Activated CD4-positive, alpha-beta T cell treated with anti-CD3 and anti-CD28 coated beads for 24 hours (primary cell): Measurements from ENCODE around the gene PADI4.
A peak's percentile ranks its signal among the peaks of the same experiment; 100 is the strongest.
"Not testable (repeated sequence)": the region's sequence is repeated elsewhere in the genome, so short reads cannot be mapped to it uniquely, and the experiment has no call there.

Experiments
- DNase-seq, 2 donors: peaks; one replicate each; pipeline ENCODE4 v3.0.0-alpha.2; 2020; ENCODE audit warnings: low read depth in 2 of 2

Gene PADI4

GRCh38 chr1:17313530-17314309 is 5.7 kb downstream of the PADI4 start:
- no peak for DNase-seq

GRCh38 chr1:17314491-17314971 is 6.5 kb downstream of the PADI4 start:
- DNase-seq, result no peak

- no peak for DNase-seq
Observed at GRCh38 chr1:17315542-17316130, 7.6 kb downstream of the PADI4 start.

GRCh38 chr1:17316704-17317103 is 8.7 kb downstream of the PADI4 start:
- no peak for DNase-seq

GRCh38 chr1:17318262-17318661 is 10.3 kb downstream of the PADI4 start:
- DNase-seq, result no peak

- DNase-seq, result no peak
Observed at GRCh38 chr1:17319561-17320350, 11.8 kb downstream of the PADI4 start.

GRCh38 chr1:17321857-17322390 is 13.9 kb downstream of the PADI4 start:
- DNase-seq, result not testable (repeated sequence)

- DNase-seq, result no peak
Observed at GRCh38 chr1:17328855-17329254, 20.9 kb downstream of the PADI4 start.

- no peak for DNase-seq
Observed at GRCh38 chr1:17329610-17330009, 21.6 kb downstream of the PADI4 start.

DNA sequence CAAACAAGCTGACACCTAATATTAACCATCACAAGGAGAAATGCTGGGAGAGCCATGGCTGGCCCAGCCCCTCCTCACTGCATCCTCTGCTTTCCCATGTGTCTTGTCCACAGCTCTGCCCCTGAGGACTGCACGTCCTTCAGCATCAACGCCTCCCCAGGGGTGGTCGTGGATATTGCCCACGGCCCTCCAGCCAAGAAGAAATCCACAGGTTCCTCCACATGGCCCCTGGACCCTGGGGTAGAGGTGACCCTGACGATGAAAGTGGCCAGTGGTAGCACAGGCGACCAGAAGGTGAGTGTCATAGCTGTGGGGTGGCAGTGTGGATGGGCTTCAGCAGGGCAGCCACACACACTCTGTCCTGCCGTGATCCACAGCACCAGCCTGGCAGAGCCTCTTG is 22.9 kb downstream of the PADI4 start:
- DNase-seq, result no peak

- DNase-seq, result no peak
Observed at GRCh38 chr1:17333081-17333480, 25.1 kb downstream of the PADI4 start.

GRCh38 chr1:17335821-17336710 is 28.1 kb downstream of the PADI4 start:
- DNase-seq, result peak; percentile 53 to 64

- no peak for DNase-seq
Observed at GRCh38 chr1:17338706-17339493, 30.9 kb downstream of the PADI4 start.

GRCh38 chr1:17339521-17339920 is 31.5 kb downstream of the PADI4 start:
- DNase-seq, result no peak

- no peak for DNase-seq
Observed at GRCh38 chr1:17340358-17340757, 32.4 kb downstream of the PADI4 start.

DNA sequence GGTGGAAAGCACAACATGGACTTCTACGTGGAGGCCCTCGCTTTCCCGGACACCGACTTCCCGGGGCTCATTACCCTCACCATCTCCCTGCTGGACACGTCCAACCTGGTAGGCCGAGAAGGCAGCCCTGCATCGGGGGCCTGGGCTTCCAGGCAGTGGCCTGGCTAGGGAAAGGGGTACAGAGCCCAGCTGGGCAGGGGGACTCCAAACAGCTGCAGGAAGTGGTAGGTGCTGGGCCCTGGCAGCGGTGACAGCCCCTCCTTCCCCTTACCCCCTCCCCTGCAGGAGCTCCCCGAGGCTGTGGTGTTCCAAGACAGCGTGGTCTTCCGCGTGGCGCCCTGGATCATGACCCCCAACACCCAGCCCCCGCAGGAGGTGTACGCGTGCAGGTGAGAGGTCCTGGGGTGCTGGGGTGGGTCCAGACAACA is 34.0 kb downstream of the PADI4 start:
- DNase-seq, result no peak

- not testable (repeated sequence) for DNase-seq
Observed at GRCh38 chr1:17345506-17345905, 37.5 kb downstream of the PADI4 start.

- no peak for DNase-seq
Observed at GRCh38 chr1:17346046-17346789, 38.2 kb downstream of the PADI4 start.

DNA sequence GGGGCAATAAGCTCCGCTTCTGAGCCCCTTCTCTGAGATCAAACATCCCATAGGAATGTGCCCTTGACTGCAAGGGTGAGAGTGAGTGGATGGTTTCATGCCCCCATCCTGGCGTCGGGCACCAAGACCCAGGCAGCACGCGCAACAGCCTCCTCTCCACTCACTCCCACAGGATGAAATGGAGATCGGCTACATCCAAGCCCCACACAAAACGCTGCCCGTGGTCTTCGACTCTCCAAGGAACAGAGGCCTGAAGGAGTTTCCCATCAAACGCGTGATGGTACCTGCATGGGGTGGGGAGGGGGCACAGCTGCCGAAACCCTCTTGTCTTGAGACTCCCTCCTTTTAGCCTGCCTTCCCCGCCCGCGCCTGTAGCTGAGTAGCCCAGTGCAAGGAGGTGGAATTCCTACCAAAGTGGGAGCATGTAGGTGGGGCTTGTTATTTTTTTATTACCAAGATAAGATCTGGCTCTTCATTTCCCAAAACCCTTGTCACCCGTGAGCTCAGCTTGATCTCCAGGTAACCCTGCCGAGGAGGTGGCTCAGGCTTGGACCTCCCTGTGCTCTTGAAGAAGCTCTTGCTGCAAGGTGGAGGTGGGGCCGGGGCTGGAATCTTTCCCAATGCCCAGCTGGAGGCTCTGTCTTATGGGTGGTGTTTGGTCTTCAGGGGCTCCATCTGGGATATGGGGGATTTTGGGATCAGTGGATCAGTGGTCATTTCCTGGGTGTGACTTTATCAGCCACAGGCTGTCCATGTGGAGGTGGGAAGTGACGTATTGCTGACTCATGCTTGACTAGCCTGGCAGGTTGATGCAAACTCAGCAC is 40.0 kb downstream of the PADI4 start:
- DNase-seq, result no peak
